ENCODE results near the gene ZNF839.

DNA sequence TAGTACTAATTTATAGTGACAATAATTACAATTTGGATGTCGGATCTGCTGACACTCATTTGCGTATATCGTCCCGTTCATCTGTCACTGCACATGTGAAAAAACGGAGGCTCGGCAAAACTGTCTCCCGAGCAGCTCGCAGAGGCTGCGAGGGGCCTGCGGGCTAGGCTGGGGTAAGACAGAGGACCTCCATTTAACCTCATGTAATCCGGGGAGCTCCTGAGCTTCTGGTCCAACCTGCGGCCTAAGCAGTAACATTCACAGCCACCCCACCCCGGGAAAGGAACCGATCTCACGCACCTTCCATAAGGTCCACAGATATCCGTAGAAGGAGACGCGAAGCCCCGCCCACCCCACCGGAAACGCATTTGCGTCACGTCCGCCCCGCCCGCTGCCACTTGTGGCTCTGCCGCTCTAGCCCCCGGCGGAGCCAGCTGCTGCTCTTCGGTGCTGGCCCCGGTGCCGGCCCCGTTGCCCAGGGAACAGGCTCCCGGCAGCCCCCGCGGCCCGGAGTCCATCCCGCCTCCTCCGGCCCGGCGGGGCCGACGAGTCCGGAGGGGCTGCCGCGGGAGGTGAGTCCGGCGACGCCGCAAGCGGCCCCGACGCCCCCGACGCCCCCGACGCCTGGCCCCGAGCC lies 43.1 kb downstream of the ZNF839 start, which contains the start of the genes CINP and TECPR2:
- peak; percentile 73 for TF ChIP-seq POLR2AphosphoS5 (IDR thresholded peaks at IDR 0.05; ENCODE audit: low read depth)
- TF ChIP-seq, protein P1, sequence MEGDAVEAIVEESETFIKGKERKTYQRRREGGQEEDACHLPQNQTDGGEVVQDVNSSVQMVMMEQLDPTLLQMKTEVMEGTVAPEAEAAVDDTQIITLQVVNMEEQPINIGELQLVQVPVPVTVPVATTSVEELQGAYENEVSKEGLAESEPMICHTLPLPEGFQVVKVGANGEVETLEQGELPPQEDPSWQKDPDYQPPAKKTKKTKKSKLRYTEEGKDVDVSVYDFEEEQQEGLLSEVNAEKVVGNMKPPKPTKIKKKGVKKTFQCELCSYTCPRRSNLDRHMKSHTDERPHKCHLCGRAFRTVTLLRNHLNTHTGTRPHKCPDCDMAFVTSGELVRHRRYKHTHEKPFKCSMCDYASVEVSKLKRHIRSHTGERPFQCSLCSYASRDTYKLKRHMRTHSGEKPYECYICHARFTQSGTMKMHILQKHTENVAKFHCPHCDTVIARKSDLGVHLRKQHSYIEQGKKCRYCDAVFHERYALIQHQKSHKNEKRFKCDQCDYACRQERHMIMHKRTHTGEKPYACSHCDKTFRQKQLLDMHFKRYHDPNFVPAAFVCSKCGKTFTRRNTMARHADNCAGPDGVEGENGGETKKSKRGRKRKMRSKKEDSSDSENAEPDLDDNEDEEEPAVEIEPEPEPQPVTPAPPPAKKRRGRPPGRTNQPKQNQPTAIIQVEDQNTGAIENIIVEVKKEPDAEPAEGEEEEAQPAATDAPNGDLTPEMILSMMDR (conservative IDR thresholded peaks at IDR 0.05; ENCODE audit: low read depth in 2 of 2): no peak
- TF ChIP-seq EZH2 (IDR thresholded peaks at IDR 0.05; ENCODE audit: low read depth, unreplicated experiment): no peak
- TF ChIP-seq, protein P2, sequence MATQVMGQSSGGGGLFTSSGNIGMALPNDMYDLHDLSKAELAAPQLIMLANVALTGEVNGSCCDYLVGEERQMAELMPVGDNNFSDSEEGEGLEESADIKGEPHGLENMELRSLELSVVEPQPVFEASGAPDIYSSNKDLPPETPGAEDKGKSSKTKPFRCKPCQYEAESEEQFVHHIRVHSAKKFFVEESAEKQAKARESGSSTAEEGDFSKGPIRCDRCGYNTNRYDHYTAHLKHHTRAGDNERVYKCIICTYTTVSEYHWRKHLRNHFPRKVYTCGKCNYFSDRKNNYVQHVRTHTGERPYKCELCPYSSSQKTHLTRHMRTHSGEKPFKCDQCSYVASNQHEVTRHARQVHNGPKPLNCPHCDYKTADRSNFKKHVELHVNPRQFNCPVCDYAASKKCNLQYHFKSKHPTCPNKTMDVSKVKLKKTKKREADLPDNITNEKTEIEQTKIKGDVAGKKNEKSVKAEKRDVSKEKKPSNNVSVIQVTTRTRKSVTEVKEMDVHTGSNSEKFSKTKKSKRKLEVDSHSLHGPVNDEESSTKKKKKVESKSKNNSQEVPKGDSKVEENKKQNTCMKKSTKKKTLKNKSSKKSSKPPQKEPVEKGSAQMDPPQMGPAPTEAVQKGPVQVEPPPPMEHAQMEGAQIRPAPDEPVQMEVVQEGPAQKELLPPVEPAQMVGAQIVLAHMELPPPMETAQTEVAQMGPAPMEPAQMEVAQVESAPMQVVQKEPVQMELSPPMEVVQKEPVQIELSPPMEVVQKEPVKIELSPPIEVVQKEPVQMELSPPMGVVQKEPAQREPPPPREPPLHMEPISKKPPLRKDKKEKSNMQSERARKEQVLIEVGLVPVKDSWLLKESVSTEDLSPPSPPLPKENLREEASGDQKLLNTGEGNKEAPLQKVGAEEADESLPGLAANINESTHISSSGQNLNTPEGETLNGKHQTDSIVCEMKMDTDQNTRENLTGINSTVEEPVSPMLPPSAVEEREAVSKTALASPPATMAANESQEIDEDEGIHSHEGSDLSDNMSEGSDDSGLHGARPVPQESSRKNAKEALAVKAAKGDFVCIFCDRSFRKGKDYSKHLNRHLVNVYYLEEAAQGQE (IDR thresholded peaks at IDR 0.05; ENCODE audit: unreplicated experiment): no peak
- TF ChIP-seq NANOG (IDR thresholded peaks at IDR 0.05; ENCODE audit: borderline replicate concordance): no peak

Data from GM23338 (cell line).